ENCODE results near the gene CETN3.

DNA sequence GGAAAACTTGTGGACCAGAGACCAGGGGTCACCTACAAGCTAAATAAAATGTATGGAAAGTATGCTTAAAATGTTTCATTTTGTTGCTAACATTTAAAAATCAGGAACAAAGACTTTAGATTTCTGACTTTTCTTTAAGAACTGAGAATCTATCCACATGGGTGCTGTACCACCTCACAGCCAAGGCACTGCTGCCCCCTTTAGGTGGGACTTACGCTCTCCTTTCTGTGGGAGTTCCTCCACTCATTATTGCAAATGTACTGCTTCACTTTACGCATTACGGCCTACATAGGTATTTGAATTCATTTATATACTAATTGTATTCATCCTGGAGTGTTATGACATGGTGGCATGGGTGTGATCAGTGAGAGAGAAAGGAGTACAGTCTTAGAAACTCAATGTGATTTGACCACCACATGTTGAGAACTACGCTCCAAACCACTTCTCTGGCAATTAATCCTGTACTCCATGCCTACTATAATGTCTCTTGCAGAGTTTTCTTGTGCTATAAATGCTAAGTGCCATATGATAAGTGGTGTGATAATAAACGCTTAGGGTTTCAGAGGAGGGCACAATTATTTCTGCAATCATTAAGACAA lies 24.7 kb upstream of the CETN3 start:
- TF ChIP-seq POLR2A (IDR thresholded peaks at IDR 0.05; ENCODE audit: low read length) (no peak), GATA1 (IDR thresholded peaks at IDR 0.05; ENCODE audit: low read depth, low read length) (no peak)
